Activated T-helper 1 cell treated with Interleukin-2 at 50 U/mL for 16 hours (primary cell): ENCODE results near the gene OPN1MW3.
"Not testable (repeated sequence)": the region's sequence is repeated elsewhere in the genome, so short reads cannot be mapped to it uniquely, and the experiment has no call there.

Source experiments
- DNase-seq: peaks from one replicate; pipeline ENCODE4 v3.0.0-alpha.2; 2020; ENCODE audit warnings: low read depth

OPN1MW3 gene

GRCh38 chrX:154257282-154257681, at the start of gene OPN1MW3:
Gene OPN1MW3 (plus strand): TSS chrX:154257582. CDS start chrX:154257620, 38 bp downstream.
- DNase-seq, result not testable (repeated sequence)

DNA sequence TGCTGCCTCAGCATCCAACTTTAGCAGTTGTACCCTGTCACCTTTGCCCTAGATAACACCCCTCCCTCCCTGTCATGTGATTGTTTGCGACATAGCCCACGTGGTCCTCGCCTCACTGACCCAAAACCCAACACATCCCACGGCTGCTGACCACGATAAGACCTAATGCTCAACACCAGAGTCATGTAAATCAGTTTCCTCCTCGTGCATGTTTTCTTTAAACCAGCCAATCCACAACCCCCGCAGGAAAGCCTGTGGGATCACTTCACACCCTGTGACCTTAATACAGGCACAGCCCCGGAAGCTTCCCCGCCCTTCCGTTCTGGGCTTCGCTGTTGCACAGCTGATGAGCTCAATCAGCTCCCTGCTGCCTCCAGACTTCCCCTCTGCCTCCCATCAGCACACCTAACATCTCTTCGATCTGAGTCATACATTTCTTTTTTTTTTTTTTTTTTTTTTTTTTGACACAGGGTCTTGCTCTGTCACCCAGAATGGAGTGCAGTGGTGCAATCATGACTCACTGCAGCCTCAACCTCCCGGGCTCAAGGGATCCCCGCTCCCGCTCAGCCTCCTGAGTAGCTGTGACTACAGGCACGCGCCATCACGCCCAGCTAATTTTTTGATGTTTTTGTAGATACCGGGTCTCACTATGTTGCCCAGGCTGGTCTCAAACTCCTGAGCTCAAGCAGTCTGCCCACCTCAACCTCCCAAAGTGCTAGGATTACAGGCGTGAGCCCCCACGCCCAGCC, 47.5 kb upstream of the OPN1MW3 start:
- not testable (repeated sequence) for DNase-seq

GRCh38 chrX:154211057-154211456, 46.3 kb upstream of the OPN1MW3 start:
- DNase-seq, result not testable (repeated sequence)

DNA sequence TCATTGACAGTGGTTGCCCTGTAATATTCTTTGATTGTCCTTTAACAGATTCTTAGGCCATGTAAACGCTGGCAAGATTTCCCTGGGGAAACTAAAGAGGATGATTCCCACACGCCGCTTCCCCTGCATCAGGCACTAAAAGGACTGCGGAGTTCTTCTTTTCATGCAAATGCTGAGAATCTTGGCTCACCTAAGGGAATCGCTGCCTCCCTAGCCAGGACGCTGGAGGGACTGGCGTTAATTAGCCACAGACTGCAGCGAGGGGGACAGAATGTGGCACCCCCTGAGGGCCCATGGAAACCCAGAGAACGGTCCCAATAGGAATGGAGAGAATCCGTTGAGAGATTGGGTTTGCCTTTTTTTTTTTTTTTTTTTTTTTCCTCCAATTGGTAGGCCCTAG, 45.9 kb upstream of the OPN1MW3 start:
- not testable (repeated sequence) for DNase-seq

GRCh38 chrX:154219456-154219855, 37.9 kb upstream of the OPN1MW3 start, which contains the start of gene OPN1MW2:
Gene OPN1MW2 (plus strand): TSS chrX:154219756. CDS start chrX:154219816, 60 bp downstream.
- DNase-seq, result not testable (repeated sequence)

DNA sequence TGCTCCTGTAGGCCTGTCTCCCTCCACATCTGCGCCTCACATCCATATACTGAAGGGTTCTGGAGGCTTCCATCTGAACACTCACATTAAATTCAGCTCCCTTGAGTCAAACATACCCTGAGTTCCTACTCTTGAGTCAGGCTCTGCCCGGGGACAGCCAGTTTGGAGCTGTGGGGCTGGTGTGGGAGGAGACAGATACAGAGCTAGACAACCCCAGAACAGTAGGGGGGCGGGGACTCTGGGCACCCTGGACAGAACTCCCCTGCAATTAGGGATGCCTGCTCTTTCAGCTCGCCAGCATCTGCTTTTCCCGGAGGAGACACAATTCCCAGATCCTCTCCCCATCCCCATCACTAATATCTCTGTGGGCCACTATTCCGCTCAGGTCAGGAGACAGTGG, 32.1 kb upstream of the OPN1MW3 start:
- DNase-seq, result not testable (repeated sequence)

DNA sequence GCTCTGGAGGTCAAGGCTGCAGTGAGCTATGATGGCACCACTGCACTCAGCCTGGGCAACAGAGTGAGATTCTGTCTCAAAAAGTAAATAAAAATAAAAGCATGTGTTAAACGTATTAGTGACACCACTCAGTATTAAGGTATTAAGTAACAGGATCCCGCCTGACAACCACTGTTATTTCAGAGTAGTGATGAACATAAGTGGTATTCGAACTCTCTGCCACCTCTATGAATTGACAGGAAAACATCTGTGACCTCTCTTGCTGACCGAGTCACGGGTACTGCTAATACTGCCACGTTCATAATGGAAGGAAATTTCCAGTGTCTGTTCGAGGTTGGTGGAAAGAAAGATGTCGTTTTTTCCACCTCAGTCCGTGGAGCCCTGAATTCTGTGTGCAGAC, 30.7 kb upstream of the OPN1MW3 start:
- not testable (repeated sequence) for DNase-seq

DNA sequence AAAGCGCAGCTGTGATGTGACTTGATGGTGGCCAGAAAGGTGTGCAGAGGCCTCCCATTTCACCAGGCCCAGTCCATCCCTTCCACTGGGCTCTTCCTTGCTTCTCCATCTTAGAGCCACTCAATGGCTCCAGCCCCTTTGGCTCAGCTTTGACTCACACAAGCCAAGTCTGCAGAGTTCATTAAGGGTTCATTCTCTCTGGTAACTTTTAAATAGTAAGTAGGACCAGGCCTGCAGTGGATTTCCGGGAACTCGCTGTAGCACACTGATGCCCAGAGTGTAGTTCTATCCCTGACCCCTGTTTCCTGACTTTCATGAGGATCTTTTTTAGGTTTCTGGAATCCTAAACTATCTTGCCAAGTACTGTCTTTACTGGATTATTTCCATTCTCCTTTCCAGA, 25.9 kb upstream of the OPN1MW3 start:
- DNase-seq, result not testable (repeated sequence)

- not testable (repeated sequence) for DNase-seq
Measured at GRCh38 chrX:154233620-154234019, 23.8 kb upstream of the OPN1MW3 start.

DNA sequence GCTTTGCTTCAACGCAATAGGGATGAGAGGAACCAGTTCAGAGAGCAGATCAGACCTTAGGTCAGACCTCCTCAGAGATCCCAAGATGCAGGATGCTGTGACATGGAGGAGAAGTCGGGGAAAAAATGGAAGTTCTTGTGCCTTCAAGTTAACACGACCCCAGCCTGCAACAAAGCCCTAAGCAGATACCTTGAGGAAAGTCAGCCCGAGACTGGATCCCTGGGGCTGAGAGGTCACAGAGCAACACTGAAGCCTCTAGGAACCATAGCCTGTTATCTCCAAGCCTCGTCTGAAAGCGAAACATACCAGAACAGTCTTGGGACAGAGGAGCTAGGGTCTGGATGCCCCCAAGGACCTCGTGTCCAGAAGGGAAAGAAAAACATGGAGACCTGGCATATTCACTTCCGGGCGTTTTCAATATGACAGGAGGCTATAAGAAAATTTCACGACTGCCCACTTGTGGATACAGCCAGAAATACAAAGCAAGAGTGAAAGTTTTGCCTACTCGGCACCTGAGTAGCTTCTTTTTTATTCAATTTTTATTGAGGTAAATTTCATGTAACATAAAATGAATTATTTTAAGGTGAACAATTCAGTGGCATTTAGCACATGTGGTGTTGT, 18.3 kb upstream of the OPN1MW3 start:
- not testable (repeated sequence) for DNase-seq

DNA sequence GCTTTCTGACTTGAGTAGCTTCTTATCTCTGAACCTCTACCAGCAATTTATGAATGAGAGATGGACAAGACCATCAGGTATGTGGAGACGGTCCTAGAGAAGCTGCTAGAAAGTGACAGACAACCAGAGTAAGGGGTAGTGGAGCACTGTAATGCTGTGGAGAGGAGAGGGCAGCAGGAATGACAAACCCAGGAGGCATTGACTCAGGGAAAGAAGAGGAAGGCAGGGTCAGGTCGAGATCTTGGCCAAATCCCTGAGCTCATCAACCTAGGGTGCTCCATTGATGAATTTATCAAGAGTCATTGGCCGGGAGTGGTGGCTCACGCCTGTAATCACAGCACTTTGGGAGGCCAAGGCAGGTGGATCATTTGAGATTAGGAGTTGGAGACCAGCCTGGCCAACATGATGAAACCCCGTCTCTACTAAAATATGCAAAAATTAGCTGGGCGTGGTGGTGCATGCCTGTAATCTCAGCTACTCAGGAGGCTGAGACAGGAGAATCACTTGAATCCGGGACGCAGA, 17.3 kb upstream of the OPN1MW3 start:
- not testable (repeated sequence) for DNase-seq

GRCh38 chrX:154247377-154248045, 9.9 kb upstream of the OPN1MW3 start:
- not testable (repeated sequence) for DNase-seq

- not testable (repeated sequence) for DNase-seq
Measured at GRCh38 chrX:154248076-154248475, 9.3 kb upstream of the OPN1MW3 start.

- not testable (repeated sequence) for DNase-seq
Measured at GRCh38 chrX:154258711-154259110, 1.3 kb downstream of the OPN1MW3 start.

DNA sequence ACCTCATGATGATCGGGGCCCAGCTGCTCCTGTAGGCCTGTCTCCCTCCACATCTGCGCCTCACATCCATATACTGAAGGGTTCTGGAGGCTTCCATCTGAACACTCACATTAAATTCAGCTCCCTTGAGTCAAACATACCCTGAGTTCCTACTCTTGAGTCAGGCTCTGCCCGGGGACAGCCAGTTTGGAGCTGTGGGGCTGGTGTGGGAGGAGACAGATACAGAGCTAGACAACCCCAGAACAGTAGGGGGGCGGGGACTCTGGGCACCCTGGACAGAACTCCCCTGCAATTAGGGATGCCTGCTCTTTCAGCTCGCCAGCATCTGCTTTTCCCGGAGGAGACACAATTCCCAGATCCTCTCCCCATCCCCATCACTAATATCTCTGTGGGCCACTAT, 5.7 kb downstream of the OPN1MW3 start:
- DNase-seq, result not testable (repeated sequence)

GRCh38 chrX:154269245-154269644, 11.9 kb downstream of the OPN1MW3 start:
- DNase-seq, result not testable (repeated sequence)

GRCh38 chrX:154284489-154285338, 27.3 kb downstream of the OPN1MW3 start:
- not testable (repeated sequence) for DNase-seq

- DNase-seq, result not testable (repeated sequence)
Measured at GRCh38 chrX:154286406-154286805, 29.0 kb downstream of the OPN1MW3 start.

- DNase-seq, result no peak
Measured at GRCh38 chrX:154294791-154295574, 37.6 kb downstream of the OPN1MW3 start, which contains the start of gene TEX28. Gene TEX28 (minus strand): TSS chrX:154295124. CDS start chrX:154292117, 3,007 bp downstream.

GRCh38 chrX:154295664-154296310, 38.4 kb downstream of the OPN1MW3 start, which contains the start of gene TKTL1:
Gene TKTL1 (plus strand): TSS chrX:154295795. CDS start chrX:154295860, 65 bp downstream.
- no peak for DNase-seq
